ENCODE data around the gene CACNG3. TPM values are rescaled to one million over a fixed set of nuclear protein-coding genes. Genes with fewer than 3 reads are reported as not detected.

Gene CACNG3
- total RNA-seq, 1 experiment from 2014 or later: not detected

DNA sequence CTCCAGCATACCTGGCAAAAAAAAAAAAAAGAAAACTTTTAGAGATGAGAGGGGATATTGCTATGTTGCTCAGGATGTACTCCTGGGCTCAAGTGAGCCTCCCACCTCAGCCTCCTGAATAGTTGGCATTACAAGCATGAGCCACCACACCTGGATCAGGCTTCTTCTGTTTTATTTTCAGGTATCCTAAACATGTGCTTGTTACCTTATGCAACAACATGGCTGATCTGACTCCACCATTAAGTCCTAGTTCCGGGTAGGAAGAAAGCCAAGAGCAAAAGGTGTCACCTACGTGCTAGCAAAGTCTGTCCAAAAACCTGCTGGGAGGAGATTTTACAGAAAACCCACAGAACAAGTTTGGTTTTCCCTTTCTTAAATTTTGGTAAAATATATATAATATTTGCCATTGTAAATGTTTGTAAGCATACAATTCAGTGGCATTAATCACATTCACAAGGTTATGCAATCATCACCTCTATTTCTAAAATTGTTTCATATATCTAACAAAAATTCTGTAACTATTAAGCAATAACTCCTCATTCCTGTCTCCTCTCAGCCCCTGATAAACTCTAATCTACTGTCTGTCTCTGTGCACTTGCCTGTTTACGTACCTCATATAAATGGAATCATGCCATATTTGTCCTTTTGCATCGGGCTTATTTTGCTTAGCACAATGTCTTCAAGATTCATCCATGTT lies 9.1 kb upstream of the CACNG3 start:
- Histone ChIP-seq H2BK15ac (ENCODE audit: low read depth, low read length) (no peak overlapping the region), H2AK5ac (ENCODE audit: insufficient read length, low read length) (no peak overlapping the region), H2BK20ac (ENCODE audit: low read depth, low read length, poor library complexity, severe bottlenecking) (no peak overlapping the region), H3T11ph (ENCODE audit: low read length) (no peak overlapping the region), H3K4ac (ENCODE audit: low read depth, low read length) (no peak overlapping the region), H4K91ac (ENCODE audit: insufficient read length, low read depth, low read length) (no peak overlapping the region), H2BK5ac (ENCODE audit: insufficient read length, low read length) (no peak overlapping the region), H3K79me2 (ENCODE audit: insufficient read depth, low read length) (no peaks in the 10 kb centered on the region), H2BK12ac (ENCODE audit: insufficient read length, low read depth, low read length) (no peak overlapping the region), H4K20me1 (ENCODE audit: control insufficient read depth, insufficient read depth, insufficient read length) (no peaks in the 10 kb centered on the region), H3K9ac (ENCODE audit: extremely low read depth, insufficient read length, low read length) (no peak overlapping the region), H3K27ac (ENCODE audit: insufficient read length, low read depth, low read length) (no peak overlapping the region), H3K79me1 (ENCODE audit: insufficient read depth, low read depth, low read length, poor library complexity, severe bottlenecking) (no peaks in the 10 kb centered on the region), H2AFZ (ENCODE audit: low read length) (no peak overlapping the region), H4K8ac (replicated peaks; ENCODE audit: insufficient read length, low read depth, low read length) (no peak overlapping the region), H3K14ac (ENCODE audit: insufficient read depth, low read length) (no peak overlapping the region), H3K9me3 (ENCODE audit: control insufficient read depth, low read depth, low read length) (no peaks in the 10 kb centered on the region), H3K18ac (ENCODE audit: insufficient read length, low read depth, low read length) (no peak overlapping the region), H4K5ac (ENCODE audit: insufficient read length, low read depth, low read length) (no peak overlapping the region), H3K27me3 (ENCODE audit: insufficient read depth, low read length) (no peaks in the 10 kb centered on the region), H2BK120ac (ENCODE audit: low read depth, low read length, poor library complexity, severe bottlenecking) (no peak overlapping the region), H3K4me2 (ENCODE audit: insufficient read depth, insufficient read length, low read length) (no peak overlapping the region), H3K23ac (ENCODE audit: insufficient read length, low read depth, low read length) (no peak overlapping the region), H3K23me2 (ENCODE audit: insufficient read length, low read depth, low read length, poor library complexity, severe bottlenecking) (no peaks in the 10 kb centered on the region), H3K4me1 (ENCODE audit: insufficient read depth, low read length) (no peaks in the 10 kb centered on the region), H3K56ac (ENCODE audit: insufficient read length, low read depth, low read length) (no peak overlapping the region)
- Mint-ChIP-seq H3K27ac (no peak overlapping the region), H3K36me3 (ENCODE audit: insufficient read depth in 1 of 3, low read depth in 3 of 3) (no peaks in the 10 kb centered on the region), H3K27me3 (ENCODE audit: low read depth) (peaks cover 15% of the 10 kb centered on the region), H3K4me3 (no peak overlapping the region), H3K9me3 (no peaks in the 10 kb centered on the region), H3K4me1 (no peaks in the 10 kb centered on the region; a peak in 2 of 4 replicates)
- TF ChIP-seq CTCF (conservative IDR thresholded peaks at IDR 0.05): no peak
- WGBS (ENCODE audit: extremely low coverage, insufficient read length, low lambda C conversion rate): no CpG with 5 or more reads among the region's 4 CpGs
- no peak for DNase-seq
